HG03064 (cell line): ENCODE measurements around the gene STAM2.
A peak's percentile ranks its signal among the peaks of the same experiment; 100 is the strongest.
"Not testable (repeated sequence)": the region's sequence is repeated elsewhere in the genome, so short reads cannot be mapped to it uniquely, and the experiment has no call there.

Experiments
- ATAC-seq: cut with Tn5 transposase; IDR thresholded peaks from one replicate; pipeline ENCODE4 v1.9.1; 2021; ENCODE audit warnings: low read depth; ENCODE audit not compliant: unreplicated experiment

The STAM2 gene

GRCh38 chr2:152175368-152176112, at the start of gene STAM2:
STAM2 (minus strand) TSS chr2:152175763; CDS start chr2:152175642, 121 bp downstream.
- ATAC-seq = peak; percentile 79

GRCh38 chr2:152223977-152224376, 48.4 kb upstream of the STAM2 start:
- no peak for ATAC-seq

GRCh38 chr2:152222975-152223637, 47.5 kb upstream of the STAM2 start:
- ATAC-seq = no peak

- ATAC-seq = no peak
These were observed 46.3 kb upstream of the STAM2 start for GRCh38 chr2:152221839-152222238.

GRCh38 chr2:152219077-152219828, 43.7 kb upstream of the STAM2 start:
- no peak for ATAC-seq

GRCh38 chr2:152201466-152201830, 25.9 kb upstream of the STAM2 start:
- no peak for ATAC-seq

- no peak for ATAC-seq
These were observed 25.3 kb upstream of the STAM2 start for GRCh38 chr2:152200565-152201465.

GRCh38 chr2:152200101-152200500, 24.5 kb upstream of the STAM2 start:
- no peak for ATAC-seq

- ATAC-seq = no peak
These were observed 22.9 kb upstream of the STAM2 start for GRCh38 chr2:152198499-152198898.

GRCh38 chr2:152197508-152198284, 22.1 kb upstream of the STAM2 start:
- ATAC-seq = not testable (repeated sequence)

- no peak for ATAC-seq
These were observed 14.3 kb upstream of the STAM2 start for GRCh38 chr2:152189622-152190495.

GRCh38 chr2:152186808-152187207, 11.2 kb upstream of the STAM2 start:
- ATAC-seq = not testable (repeated sequence)

GRCh38 chr2:152186262-152186661, 10.7 kb upstream of the STAM2 start:
- no peak for ATAC-seq

- ATAC-seq = no peak
These were observed 8.0 kb upstream of the STAM2 start for GRCh38 chr2:152183401-152184073.

GRCh38 chr2:152177667-152178066, 2.1 kb upstream of the STAM2 start:
- not testable (repeated sequence) for ATAC-seq

- peak; percentile 7 for ATAC-seq
These were observed 651 bp upstream of the STAM2 start for GRCh38 chr2:152176113-152176714.

GRCh38 chr2:152175012-152175367, 573 bp downstream of the STAM2 start:
- ATAC-seq = peak; percentile 31

GRCh38 chr2:152174574-152174973, 989 bp downstream of the STAM2 start:
- no peak for ATAC-seq
